Measurements from ENCODE around the gene GK. TPM values are rescaled to one million over a fixed set of nuclear protein-coding genes. Genes with fewer than 3 reads are reported as not detected.

GK gene
- polyA plus RNA-seq, 2 of the 4 experiments (the other 2 are of a cell fraction), result 1.4 to 7.1 TPM

Small RNA genes within 50 kb of the gene (small RNA-seq; reads per million reads assigned to genes)
- gene CKS1BP6, result 0 reads per million in 6 experiments

Other genes with a start within 250 kb of the GK start
- not detected in 2 replicates for gene TASL, start 75.7 kb upstream of the GK start, polyA plus RNA-seq (2011; rRNA removed)
- gene TASL, start 75.7 kb upstream of the GK start, polyA plus RNA-seq (2017; fragmentation: RNase III; extraction: RNeasy Plus Mini Kit Qiagen cat#74134 plus additional on column Dnase treatment), result not detected in 3 replicates
- 17.7 and 18.6 TPM in 2 replicates for gene TAB3, start 235.8 kb downstream of the GK start, polyA plus RNA-seq (2011; rRNA removed)
- 11.2 to 12.2 TPM (median 11.3 TPM) in 3 replicates for gene TAB3, start 235.8 kb downstream of the GK start, polyA plus RNA-seq (2017; fragmentation: RNase III; extraction: RNeasy Plus Mini Kit Qiagen cat#74134 plus additional on column Dnase treatment)